Lower leg skin (tissue), 4 donors: ENCODE data around the gene ACOX1. TPM values are rescaled to one million over a fixed set of nuclear protein-coding genes. Genes with fewer than 3 reads are reported as not detected.

Source experiments
- DNase-seq, 2 donors: peaks; one replicate each; pipeline ENCODE4 v3.0.0-alpha.2; 2019; ENCODE audit warnings: low spot score in 2 of 2
- H3K4me3 ChIP-seq: fragments of 200-600 bp; sonication (generic); 2 replicates; pipeline ENCODE4 v1.5.1; 2017; ENCODE audit warnings: mild to moderate bottlenecking, low read depth; ENCODE audit not compliant: poor library complexity, severe bottlenecking
- POLR2A ChIP-seq, 2 donors: fragments of 450-650 bp; IDR thresholded peaks; one replicate each; pipeline ENCODE4 v1.6.1; 2016 to 2017; ENCODE audit warnings: antibody characterized with exemption in 2 of 2, mild to moderate bottlenecking in 1 of 2, moderate library complexity in 1 of 2
- WGBS, 2 donors: methylation state at CpG; one replicate each; pipeline ENCODE4 v1.1.5; 2018; 5-methylcytosine and 5-hydroxymethylcytosine counted together
- intact Hi-C: fragments of 100-400 bp; cut with DNase I; formaldehyde crosslinking; loops from one replicate; pipeline ENCODE4 v1.15.0; 2023; ENCODE audit warnings: low total_unique reads
- total RNA-seq, 4 donors: library from RNA; depleted of rRNA; stranded (reverse); fragments of >200 nt; gene quantifications; one replicate each; pipeline ENCODE4 v1.1.0, GENCODE V29; 2016
- TF ChIP-seq, protein P1 (sequence below), 3 donors: fragments of 450-650 bp; IDR thresholded peaks; one replicate each; pipeline ENCODE4 v1.5.1; 2016; ENCODE audit warnings: antibody characterized with exemption in 3 of 3, mild to moderate bottlenecking in 3 of 3, moderate library complexity in 2 of 3

Gene ACOX1
- total RNA-seq, 4 donors from 2014 or later = 71.2 to 102 (median 81.3) TPM

GRCh38 chr17:76023900-76024237 is 44.9 kb upstream of the ACOX1 start:
- no peak overlapping the region for H3K4me3 ChIP-seq
- WGBS, 2 donors = 88 to 92% methylated on average over 9 of the region's 9 CpGs
- no peak for DNase-seq
- intact Hi-C loops = no loop called here
- TF ChIP-seq POLR2A (IDR thresholded peaks at IDR 0.05) = no peak
- TF ChIP-seq, protein P1, sequence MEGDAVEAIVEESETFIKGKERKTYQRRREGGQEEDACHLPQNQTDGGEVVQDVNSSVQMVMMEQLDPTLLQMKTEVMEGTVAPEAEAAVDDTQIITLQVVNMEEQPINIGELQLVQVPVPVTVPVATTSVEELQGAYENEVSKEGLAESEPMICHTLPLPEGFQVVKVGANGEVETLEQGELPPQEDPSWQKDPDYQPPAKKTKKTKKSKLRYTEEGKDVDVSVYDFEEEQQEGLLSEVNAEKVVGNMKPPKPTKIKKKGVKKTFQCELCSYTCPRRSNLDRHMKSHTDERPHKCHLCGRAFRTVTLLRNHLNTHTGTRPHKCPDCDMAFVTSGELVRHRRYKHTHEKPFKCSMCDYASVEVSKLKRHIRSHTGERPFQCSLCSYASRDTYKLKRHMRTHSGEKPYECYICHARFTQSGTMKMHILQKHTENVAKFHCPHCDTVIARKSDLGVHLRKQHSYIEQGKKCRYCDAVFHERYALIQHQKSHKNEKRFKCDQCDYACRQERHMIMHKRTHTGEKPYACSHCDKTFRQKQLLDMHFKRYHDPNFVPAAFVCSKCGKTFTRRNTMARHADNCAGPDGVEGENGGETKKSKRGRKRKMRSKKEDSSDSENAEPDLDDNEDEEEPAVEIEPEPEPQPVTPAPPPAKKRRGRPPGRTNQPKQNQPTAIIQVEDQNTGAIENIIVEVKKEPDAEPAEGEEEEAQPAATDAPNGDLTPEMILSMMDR (IDR thresholded peaks at IDR 0.05) = no peak

GRCh38 chr17:76022973-76023899 is 44.3 kb upstream of the ACOX1 start:
- DNase-seq = no peak
- intact Hi-C loops = no loop called here
- 87 to 92% methylated on average over 16 to 21 of the region's 28 CpGs for WGBS, 2 donors
- H3K4me3 ChIP-seq = no peak overlapping the region
- TF ChIP-seq POLR2A (IDR thresholded peaks at IDR 0.05) = no peak
- TF ChIP-seq, protein P1 (IDR thresholded peaks at IDR 0.05) = no peak

DNA sequence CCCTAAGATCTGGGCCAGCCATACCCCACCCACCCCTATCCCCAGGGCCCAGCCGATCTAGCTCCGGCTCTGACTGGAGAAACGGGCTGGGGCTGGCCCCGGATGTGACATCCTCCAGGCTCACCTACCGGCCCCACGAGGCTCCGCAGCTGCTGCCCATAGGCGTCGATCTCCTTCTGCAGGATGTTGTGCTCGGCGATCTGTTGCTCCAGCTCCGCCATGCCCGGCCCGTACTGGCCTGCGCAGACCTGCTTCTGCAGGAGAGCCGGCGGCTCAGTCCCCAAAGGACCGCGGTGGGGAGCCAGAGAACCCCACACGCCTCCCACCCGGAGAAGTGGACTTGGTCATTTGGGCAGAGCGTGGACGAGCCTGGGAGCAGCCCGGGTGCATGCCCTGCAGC is 43.3 kb upstream of the ACOX1 start:
- no peak overlapping the region for H3K4me3 ChIP-seq
- 68 to 90% methylated on average over 13 to 23 of the region's 24 CpGs for WGBS, 2 donors
- intact Hi-C loops = no loop called here
- no peak for DNase-seq
- TF ChIP-seq, protein P1 (IDR thresholded peaks at IDR 0.05) = no peak
- no peak for TF ChIP-seq POLR2A (IDR thresholded peaks at IDR 0.05)

- no peak for DNase-seq
- H3K4me3 ChIP-seq = no peak overlapping the region
- TF ChIP-seq, protein P1 (IDR thresholded peaks at IDR 0.05) = no peak
- TF ChIP-seq POLR2A (IDR thresholded peaks at IDR 0.05) = no peak
- WGBS, 2 donors = 85 to 87% methylated on average over 6 of the region's 6 CpGs
- intact Hi-C loops = no loop called here
Observed at GRCh38 chr17:76019833-76020467, 41.0 kb upstream of the ACOX1 start.

DNA sequence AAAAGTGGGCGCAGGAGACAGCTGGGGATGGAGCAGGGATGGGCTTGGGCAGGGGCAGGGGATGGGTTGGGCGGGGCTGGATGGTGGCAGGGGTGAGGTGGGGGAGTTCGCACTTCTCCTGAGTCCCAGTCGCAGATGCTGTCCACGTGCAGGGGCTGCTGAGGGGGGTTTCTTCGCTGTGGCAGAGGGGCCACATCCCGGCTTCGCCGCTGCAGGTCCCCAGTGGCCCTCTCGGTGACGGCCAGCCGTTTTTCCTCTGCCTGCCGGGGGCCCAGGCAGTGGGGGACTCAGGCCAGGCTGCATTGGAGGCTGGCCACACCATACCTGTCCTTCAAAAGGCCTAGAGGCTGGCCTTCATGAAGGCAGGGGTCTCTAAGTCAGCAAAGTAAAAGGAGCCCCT is 39.8 kb upstream of the ACOX1 start:
- TF ChIP-seq POLR2A (IDR thresholded peaks at IDR 0.05) = no peak
- TF ChIP-seq, protein P1 (IDR thresholded peaks at IDR 0.05) = no peak
- intact Hi-C loops = no loop called here

More for the DNA sequence above, 39.8 kb upstream of the ACOX1 start:
- H3K4me3 ChIP-seq = no peak overlapping the region
- WGBS, 2 donors = 84 to 86% methylated on average over 11 to 13 of the region's 13 CpGs
- no peak for DNase-seq
